HG02610 (cell line): ENCODE measurements around the gene ATP9A.
"Not testable (repeated sequence)": the region's sequence is repeated elsewhere in the genome, so short reads cannot be mapped to it uniquely, and the experiment has no call there.

Experiments
- ATAC-seq: cut with Tn5 transposase; IDR thresholded peaks from one replicate; pipeline ENCODE4 v1.9.1; 2021; ENCODE audit warnings: mild to moderate bottlenecking, moderate library complexity; ENCODE audit not compliant: unreplicated experiment

ATP9A gene

GRCh38 chr20:51581571-51581970 is 186.6 kb downstream of the ATP9A start:
- no peak for ATAC-seq

DNA sequence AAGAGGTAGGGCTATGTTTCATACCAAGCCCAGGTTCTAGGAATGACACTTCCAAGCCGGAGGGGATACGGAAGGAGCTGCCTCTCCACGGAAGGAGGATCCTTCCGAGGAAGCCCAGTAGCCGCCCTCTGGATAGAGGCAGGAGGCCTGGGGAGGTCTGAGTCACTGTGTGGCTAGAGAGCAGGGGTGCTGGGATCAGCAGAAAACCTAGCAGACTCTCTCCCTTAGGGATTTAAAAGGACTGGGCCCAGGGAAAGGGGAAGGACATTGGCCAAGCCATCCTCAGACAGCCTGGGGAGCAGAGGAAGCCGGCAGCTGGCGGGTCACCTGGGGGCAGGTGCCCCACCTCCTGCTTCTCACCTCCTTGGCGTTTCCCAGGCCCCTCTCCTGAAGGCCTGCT is 189.1 kb downstream of the ATP9A start:
- no peak for ATAC-seq

- ATAC-seq = no peak
Measured at GRCh38 chr20:51578145-51578459, 190.1 kb downstream of the ATP9A start.

DNA sequence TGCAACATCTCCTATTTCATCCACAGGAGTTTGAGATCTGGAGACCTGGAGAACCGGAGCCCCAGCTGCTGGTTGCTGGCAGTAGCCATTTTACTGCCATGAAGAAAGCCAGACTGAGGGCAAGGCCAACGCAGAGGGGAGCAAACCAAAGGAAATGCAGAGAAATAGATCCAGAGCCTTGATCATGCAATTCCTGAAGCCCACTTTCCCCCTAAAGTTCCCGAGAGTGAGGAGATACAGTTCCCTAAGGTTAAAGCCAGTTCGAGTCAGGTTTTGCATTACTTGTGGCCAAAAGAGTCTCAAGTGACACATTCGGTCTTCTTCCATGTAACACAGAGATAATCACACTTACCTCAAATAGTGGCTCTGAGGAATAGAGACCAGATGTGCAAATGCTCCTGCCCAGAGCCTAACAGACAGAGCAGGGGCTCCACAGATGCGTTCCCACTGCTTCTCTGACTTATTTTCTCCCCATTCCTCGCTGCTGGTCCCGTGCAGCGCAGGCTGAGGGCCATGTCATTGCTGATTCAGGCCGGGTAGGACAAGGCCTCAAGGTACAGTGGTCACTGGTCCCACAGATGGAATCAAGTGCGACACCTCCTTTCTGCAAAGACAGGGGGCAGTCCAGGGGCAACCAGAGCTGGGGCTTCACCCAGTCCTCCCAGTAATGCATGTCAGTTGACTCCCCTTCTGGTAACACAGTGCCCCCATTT is 190.6 kb downstream of the ATP9A start:
- ATAC-seq = no peak

DNA sequence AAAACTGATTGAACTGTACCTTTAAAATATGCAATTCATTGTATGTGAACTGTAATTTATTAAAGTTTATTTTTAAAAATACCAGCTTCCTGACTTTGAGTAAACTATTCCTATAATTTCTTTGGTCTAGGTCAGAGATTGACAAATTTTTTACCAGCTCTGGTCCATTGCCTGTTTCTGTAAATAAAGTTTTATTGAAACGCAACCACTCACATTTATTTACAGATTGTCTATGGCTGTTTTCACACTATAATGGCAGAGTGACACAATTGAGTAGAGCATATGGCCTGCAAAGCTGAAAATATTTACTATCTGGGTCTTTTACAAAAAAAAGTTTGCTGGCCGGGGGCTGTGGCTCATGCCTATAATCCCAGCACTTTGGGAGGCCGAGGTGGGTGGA is 192.7 kb downstream of the ATP9A start:
- no peak for ATAC-seq

- no peak for ATAC-seq
Measured at GRCh38 chr20:51574248-51575033, 193.7 kb downstream of the ATP9A start.

DNA sequence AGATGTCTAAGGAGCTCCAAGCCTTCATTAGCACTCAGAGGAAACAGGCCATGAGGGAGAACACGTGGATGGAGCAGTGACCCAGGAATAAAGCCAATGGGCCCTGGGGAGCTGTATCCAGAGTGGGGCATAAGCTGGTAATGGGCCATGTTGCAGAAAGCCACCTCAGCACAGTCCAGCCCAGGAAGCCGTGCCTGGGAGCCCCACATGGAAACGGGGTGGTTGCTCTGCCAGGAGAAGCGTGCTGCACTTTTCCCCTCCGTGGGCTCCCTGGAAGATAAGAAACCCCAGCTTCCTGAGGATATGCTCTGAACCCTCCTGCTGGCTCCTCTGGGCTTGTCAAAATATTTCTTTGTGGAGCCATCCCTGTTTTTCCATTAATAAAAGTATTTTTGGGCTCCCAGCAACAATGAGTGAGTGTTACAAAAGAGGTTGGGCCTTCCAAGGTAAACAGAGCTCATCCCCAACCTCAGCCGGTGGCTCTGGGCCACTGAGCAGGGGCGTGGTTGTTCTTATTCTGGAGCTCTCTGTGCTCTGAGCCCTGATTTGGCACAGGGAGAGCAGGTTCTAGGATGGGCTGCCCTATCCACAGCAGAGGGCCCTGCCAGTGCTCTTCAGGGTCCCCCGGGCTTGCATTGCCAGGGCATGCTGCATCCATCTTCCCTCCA is 194.5 kb downstream of the ATP9A start:
- no peak for ATAC-seq

DNA sequence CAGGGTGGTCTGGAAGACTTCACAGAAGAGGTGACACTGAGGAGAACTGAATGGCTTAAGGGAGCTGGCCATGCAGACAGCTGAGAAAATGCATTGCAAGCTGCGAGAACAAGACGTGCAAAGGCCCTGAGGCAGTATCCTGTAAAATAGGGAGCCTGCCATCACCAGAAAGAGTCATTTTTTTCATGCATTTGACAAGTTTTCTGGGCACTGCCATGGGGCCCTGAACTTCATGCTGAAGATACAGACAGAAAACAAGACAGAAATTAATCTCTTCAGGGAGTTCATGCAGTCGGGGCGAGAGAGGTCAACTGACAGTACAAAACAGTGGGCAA is 196.8 kb downstream of the ATP9A start:
- ATAC-seq = no peak

GRCh38 chr20:51570739-51571459 is 197.3 kb downstream of the ATP9A start:
- no peak for ATAC-seq

GRCh38 chr20:51569815-51570738 is 198.1 kb downstream of the ATP9A start:
- no peak for ATAC-seq

- not testable (repeated sequence) for ATAC-seq
Measured at GRCh38 chr20:51568533-51568932, 199.7 kb downstream of the ATP9A start.

DNA sequence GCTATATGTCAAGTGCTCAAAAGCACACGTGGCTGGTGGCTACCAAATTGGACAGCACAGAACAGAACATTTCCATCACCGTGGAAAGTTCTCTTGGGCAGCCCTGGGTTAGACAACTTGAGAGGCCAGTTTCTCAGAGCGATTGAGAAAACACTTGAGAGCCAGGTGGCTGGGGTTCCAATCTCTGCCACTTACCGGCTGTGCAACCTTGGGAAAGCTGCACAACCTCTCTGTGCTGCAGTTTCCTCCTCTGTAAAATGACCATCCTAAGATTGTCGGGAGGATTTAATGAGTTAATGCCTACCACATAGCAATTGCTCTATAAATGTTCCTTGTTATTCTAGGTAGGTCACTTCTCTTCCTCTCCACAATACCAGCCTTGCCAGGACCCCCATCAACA is 200.6 kb downstream of the ATP9A start:
- ATAC-seq = no peak

DNA sequence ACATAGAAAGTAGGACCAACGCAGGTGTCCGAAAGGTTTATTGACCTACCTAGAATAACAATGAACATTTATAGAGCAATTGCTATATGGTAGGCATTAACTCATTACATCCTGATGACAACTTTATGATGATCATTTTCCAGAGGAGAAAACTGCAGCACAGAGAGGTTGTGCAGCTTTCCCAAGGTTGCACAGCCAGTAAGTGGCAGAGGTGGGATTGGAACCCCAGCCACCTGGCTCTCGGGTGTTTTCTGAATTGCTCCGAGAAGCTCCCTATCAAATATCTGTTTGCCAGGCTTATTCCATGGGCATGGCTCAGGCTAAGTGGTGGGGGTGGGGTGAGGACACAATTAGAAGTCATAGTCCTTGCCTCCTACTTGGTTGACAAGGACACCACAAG is 201.6 kb downstream of the ATP9A start:
- no peak for ATAC-seq

DNA sequence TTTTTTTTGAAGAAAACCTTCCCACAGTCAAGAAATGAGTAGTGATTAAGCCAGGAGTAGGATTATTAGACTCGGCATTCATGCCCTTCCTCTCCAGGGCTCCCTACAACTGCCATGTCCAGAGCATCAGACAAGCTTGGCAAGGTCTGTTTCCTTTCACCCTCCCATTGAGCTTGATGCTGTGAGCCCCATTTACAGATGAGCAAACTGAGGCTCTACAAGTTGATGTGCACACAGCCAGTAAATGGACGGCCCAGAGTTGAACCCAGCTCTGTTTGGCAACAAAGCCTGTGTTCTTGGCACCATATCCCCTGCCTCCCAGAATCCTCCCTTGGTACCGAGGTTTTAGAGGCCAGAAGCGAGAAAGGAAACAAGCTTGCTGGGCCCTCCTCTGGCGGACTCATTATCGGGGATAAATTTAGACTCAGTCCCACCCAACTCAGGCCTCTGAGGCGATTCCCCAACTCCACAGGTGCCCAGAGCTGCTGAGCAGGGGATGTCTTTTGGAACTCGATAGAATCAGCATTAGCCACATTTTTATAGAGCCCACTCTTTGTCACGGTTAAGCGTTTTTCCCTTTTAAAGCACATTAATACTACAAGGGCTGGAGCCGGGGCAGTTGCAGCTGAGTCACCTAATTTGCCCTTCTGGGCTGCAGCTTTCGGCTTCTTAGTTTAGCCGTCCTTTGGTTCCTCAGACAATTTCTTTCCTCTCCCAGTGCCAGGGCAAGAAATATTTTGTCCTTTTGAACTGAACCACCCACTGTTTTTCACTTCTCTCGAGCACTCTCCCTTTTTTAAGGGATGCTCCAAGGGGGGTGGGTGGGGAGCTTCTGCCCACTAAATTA is 202.7 kb downstream of the ATP9A start:
- no peak for ATAC-seq

- ATAC-seq = no peak
Measured at GRCh38 chr20:51563486-51564332, 204.5 kb downstream of the ATP9A start.

GRCh38 chr20:51563174-51563485 is 205.1 kb downstream of the ATP9A start:
- ATAC-seq = no peak

- no peak for ATAC-seq
Measured at GRCh38 chr20:51562332-51563173, 205.6 kb downstream of the ATP9A start.

GRCh38 chr20:51562027-51562331 is 206.2 kb downstream of the ATP9A start:
- no peak for ATAC-seq
